22Rv1 (cell line): Measurements from ENCODE around the gene RASL10B.

Experiments used
- ZFX ChIP-seq: fragments of 450-650 bp; IDR thresholded peaks from 2 replicates; pipeline ENCODE4 v1.6.1; 2017; ENCODE audit warnings: antibody characterized with exemption, borderline replicate concordance
- TF ChIP-seq, protein P1 (sequence below): fragments of 450-650 bp; IDR thresholded peaks from 2 replicates; pipeline ENCODE4 v1.5.1; 2017; ENCODE audit warnings: mild to moderate bottlenecking

DNA sequence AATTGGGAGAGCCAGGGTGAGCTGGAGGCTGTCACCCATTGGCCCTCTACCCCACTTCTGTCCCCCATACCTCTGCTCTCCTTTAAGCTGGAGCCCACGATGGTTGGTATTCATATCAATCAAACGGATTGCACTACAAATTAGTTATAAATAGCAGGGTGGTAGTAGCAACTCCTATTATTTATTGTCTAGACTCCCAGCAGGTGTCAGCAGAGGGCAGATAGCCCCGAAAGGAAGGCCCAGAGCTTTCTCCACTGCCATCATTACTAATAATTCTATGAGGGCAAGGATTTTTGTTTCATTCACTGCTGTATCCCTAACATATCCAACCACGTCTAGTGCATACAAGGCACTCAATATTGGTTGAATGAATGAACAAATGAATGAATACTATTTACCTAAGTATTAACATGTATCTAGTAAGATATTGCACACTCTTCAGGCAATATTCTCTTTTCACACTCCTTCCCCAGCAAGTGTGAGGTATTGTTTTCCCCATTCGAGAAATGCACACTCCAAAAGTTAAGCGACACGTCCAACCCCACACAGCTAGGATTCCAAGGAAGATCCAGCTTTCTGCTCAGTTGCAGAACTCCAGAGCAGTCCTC is 35.6 kb downstream of the RASL10B start:
- TF ChIP-seq, protein P1, sequence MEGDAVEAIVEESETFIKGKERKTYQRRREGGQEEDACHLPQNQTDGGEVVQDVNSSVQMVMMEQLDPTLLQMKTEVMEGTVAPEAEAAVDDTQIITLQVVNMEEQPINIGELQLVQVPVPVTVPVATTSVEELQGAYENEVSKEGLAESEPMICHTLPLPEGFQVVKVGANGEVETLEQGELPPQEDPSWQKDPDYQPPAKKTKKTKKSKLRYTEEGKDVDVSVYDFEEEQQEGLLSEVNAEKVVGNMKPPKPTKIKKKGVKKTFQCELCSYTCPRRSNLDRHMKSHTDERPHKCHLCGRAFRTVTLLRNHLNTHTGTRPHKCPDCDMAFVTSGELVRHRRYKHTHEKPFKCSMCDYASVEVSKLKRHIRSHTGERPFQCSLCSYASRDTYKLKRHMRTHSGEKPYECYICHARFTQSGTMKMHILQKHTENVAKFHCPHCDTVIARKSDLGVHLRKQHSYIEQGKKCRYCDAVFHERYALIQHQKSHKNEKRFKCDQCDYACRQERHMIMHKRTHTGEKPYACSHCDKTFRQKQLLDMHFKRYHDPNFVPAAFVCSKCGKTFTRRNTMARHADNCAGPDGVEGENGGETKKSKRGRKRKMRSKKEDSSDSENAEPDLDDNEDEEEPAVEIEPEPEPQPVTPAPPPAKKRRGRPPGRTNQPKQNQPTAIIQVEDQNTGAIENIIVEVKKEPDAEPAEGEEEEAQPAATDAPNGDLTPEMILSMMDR: peak; percentile 82
- TF ChIP-seq ZFX: no peak
